PC-3 (cell line): ENCODE results near the gene MED1. TPM values are rescaled to one million over a fixed set of nuclear protein-coding genes. Genes with fewer than 3 reads are reported as not detected.
A peak's percentile ranks its signal among the peaks of the same experiment; 100 is the strongest.
"Not testable (repeated sequence)": the region's sequence is repeated elsewhere in the genome, so short reads cannot be mapped to it uniquely, and the experiment has no call there.

Source experiments
- ATAC-seq: fragments of 200-7000 bp; cut with Tn5 transposase; 2 replicates; pipeline ENCODE4 v1.9.1; 2020; ENCODE audit warnings: mild to moderate bottlenecking, moderate library complexity
- BruUV-seq: library from RNA; stranded (reverse); fragments of 400-500 nt; replicated peaks from 2 replicates; lab custom pipeline; 2021; lab: Mats Ljungman, UMichigan
- CTCF ChIA-PET: fragments of 300-600 bp; sonication (Branson Sonifier 250); formaldehyde crosslinking; loops from one replicate; lab custom pipeline; 2022; ENCODE audit warnings: antibody characterized with exemption; lab: Charles Lee
- POLR2A ChIA-PET: fragments of 300-600 bp; sonication (Branson Sonifier 250); formaldehyde crosslinking; loops from one replicate; lab custom pipeline; 2022; ENCODE audit warnings: antibody characterized with exemption; ENCODE audit not compliant: unreplicated experiment; lab: Charles Lee
- DNase-seq: peaks from one replicate; pipeline ENCODE4 v3.0.0-alpha.2; 2015
- H2AFZ ChIP-seq: fragments of 300-600 bp; sonication (generic); 2 replicates; pipeline ENCODE4 v1.6.0; 2016; ENCODE audit warnings: antibody characterized with exemption, low read length
- H3F3A ChIP-seq: fragments of 300-600 bp; sonication (generic); one replicate; pipeline ENCODE4 v1.6.0; 2017; ENCODE audit warnings: antibody characterized with exemption, low read length, control low read depth, mild to moderate bottlenecking; ENCODE audit not compliant: unreplicated experiment
- H3K27ac ChIP-seq: fragments of 300-600 bp; sonication (generic); 2 replicates; pipeline ENCODE4 v1.5.1; 2016; ENCODE audit warnings: mild to moderate bottlenecking, low read length
- H3K27me3 ChIP-seq: fragments of 300-600 bp; sonication (generic); 2 replicates; pipeline ENCODE4 v1.6.1; 2016; ENCODE audit warnings: low read length, mixed read lengths
- H3K36me3 ChIP-seq: fragments of 300-600 bp; sonication (generic); 2 replicates; pipeline ENCODE4 v1.6.1; 2016; ENCODE audit warnings: low read depth, mixed run types, low read length, mixed read lengths
- H3K4me1 ChIP-seq: fragments of 300-600 bp; sonication (generic); 2 replicates; pipeline ENCODE4 v1.5.1; 2016; ENCODE audit warnings: low read length; ENCODE audit not compliant: insufficient read depth
- H3K4me2 ChIP-seq: fragments of 300-600 bp; sonication (generic); 2 replicates; pipeline ENCODE4 v1.6.0; 2016; ENCODE audit warnings: low read length
- H3K4me3 ChIP-seq: fragments of 300-600 bp; sonication (generic); 2 replicates; pipeline ENCODE4 v1.5.1; 2016; ENCODE audit warnings: mild to moderate bottlenecking, low read length, mixed read lengths
- H3K79me2 ChIP-seq: fragments of 300-600 bp; sonication (generic); 2 replicates; pipeline ENCODE4 v1.6.1; 2017; ENCODE audit warnings: low read length, mixed read lengths
- H3K9ac ChIP-seq: fragments of 300-600 bp; sonication (generic); 2 replicates; pipeline ENCODE4 v1.6.0; 2016; ENCODE audit warnings: mild to moderate bottlenecking, low read length
- H3K9me2 ChIP-seq: fragments of 300-600 bp; sonication (generic); replicated peaks from 2 replicates; pipeline ENCODE4 v1.6.1; 2016; ENCODE audit warnings: mixed run types, low read length, mixed read lengths
- H3K9me3 ChIP-seq: fragments of 300-600 bp; sonication (generic); 2 replicates; pipeline ENCODE4 v1.6.1; 2016; ENCODE audit warnings: low read length, mixed read lengths
- H4K20me1 ChIP-seq: fragments of 300-600 bp; sonication (generic); 2 replicates; pipeline ENCODE4 v1.6.1; 2016; ENCODE audit warnings: low read length, mixed read lengths
- EZH2 ChIP-seq: fragments of 300-600 bp; sonication (generic); IDR thresholded peaks from one replicate; pipeline ENCODE4 v1.6.1; 2017; ENCODE audit warnings: antibody characterized with exemption, mild to moderate bottlenecking, low read length; ENCODE audit not compliant: unreplicated experiment
- EZH2phosphoT487 ChIP-seq: fragments of 300-600 bp; sonication (generic); IDR thresholded peaks from 2 replicates; pipeline ENCODE4 v1.6.1; 2018; ENCODE audit warnings: mild to moderate bottlenecking, antibody characterized with exemption, low read length, borderline replicate concordance
- intact Hi-C: fragments of 100-400 bp; cut with micrococcal nuclease; formaldehyde crosslinking; loops from 2 replicates; pipeline ENCODE4 v1.9.0; 2023
- total RNA-seq: library from RNA; depleted of rRNA; stranded (reverse); fragments of >200 nt; gene quantifications from 2 replicates; pipeline ENCODE4 v1.2.3, GENCODE V29; 2014
- TF ChIP-seq, protein P1 (sequence below): fragments of 300-600 bp; sonication (generic); conservative IDR thresholded peaks from 2 replicates; pipeline ENCODE4 v1.5.1; 2017; ENCODE audit warnings: antibody characterized with exemption, low read depth, mild to moderate bottlenecking, low read length

The MED1 gene
- total RNA-seq, 1 experiment from 2014 or later = 19.1 TPM

DNA sequence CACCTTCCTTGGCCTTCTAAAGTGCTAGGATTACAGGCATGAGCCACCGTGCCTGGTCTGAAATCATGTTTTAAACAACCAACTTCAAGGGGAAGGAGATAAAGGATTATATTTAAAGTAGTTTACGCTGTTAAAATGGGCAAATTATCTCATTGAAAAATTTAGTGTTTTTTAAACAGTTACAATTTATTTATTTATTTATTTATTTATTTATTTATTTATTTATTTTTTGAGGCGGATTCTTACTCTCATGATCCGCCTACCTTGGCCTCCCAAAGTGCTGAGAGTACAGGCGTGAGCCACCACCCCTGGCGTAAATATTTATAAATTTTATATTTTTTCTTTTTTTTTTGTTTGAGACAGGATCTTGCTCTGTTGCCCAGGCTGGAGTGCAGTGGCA, 32.4 kb upstream of the MED1 start:
- no peak for DNase-seq
- Histone ChIP-seq H3K27ac (no peak overlapping the region), H3F3A (no peaks in the 10 kb centered on the region), H3K4me1 (peaks cover 12% of the 10 kb centered on the region; the same call in 1 of the 2 replicates), H3K9ac (no peak overlapping the region), H4K20me1 (no peaks in the 10 kb centered on the region), H3K4me3 (no peak overlapping the region), H3K79me2 (peaks cover 25% of the 10 kb centered on the region), H3K9me3 (no peaks in the 10 kb centered on the region), H3K4me2 (no peak overlapping the region), H3K9me2 (no peaks in the 10 kb centered on the region), H2AFZ (no peak overlapping the region), H3K36me3 (peaks cover 10% of the 10 kb centered on the region), H3K27me3 (no peaks in the 10 kb centered on the region)
- TF ChIP-seq, protein P1, sequence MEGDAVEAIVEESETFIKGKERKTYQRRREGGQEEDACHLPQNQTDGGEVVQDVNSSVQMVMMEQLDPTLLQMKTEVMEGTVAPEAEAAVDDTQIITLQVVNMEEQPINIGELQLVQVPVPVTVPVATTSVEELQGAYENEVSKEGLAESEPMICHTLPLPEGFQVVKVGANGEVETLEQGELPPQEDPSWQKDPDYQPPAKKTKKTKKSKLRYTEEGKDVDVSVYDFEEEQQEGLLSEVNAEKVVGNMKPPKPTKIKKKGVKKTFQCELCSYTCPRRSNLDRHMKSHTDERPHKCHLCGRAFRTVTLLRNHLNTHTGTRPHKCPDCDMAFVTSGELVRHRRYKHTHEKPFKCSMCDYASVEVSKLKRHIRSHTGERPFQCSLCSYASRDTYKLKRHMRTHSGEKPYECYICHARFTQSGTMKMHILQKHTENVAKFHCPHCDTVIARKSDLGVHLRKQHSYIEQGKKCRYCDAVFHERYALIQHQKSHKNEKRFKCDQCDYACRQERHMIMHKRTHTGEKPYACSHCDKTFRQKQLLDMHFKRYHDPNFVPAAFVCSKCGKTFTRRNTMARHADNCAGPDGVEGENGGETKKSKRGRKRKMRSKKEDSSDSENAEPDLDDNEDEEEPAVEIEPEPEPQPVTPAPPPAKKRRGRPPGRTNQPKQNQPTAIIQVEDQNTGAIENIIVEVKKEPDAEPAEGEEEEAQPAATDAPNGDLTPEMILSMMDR = no peak
- no peak for TF ChIP-seq EZH2
- ChIA-PET POLR2A (no interaction called here), CTCF (interaction anchor here (0.7 kb wide), 1 partner anchor 38 kb away, joined by 5 read pairs; no protein-coding TSS in a partner anchor)
- no peak for ATAC-seq
- intact Hi-C loops = no loop called here
- no TSS peak for BruUV-seq

DNA sequence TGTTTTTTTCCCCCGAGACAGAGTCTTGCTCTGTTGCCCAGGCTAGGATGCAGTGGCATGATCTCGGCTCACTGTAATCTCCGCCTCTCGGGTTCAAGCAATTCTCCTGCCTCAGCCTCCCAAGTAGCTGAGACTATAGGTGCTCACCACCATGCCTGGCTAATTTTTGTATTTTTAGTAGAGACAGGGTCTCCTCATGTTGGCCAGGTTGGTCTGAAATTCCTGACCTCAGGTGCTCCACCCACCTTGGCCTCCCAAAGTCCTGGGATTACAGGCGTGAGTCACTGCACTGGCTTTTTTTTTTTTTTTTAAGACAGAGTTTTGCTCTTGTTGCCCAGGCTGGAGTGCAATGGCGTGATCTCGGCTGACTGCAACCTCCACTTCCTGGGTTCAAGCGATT, 28.6 kb upstream of the MED1 start:
- POLR2A ChIA-PET = interaction anchor here (0.6 kb wide), 2 partner anchors 14 to 18 kb away, joined by 4 to 7 read pairs; no protein-coding TSS in a partner anchor
- H3K79me2 ChIP-seq = peaks cover 16% of the 10 kb centered on the region
- not testable (repeated sequence) for DNase-seq

DNA sequence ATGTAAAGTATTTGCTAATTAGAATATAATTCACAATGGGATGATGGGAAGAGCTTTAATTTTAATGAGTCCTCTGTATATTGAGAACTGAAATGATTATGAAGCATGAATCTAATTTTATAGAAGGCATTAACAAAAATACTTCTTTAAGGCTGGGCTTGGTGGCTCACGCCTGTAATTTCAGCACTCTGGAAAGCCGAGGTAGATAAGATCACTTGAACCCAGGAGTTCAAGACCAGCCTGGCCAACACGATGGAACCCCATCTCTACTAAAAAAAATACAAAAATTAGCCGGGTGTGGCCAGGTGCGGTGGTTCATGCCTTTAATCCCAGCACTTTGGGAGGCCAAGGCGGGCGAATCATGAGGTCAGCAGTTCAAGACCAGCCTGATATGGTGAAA, 22.2 kb upstream of the MED1 start:
- Histone ChIP-seq H3K9me2 (no peaks in the 10 kb centered on the region), H3K9ac (no peak overlapping the region), H3F3A (no peaks in the 10 kb centered on the region), H3K4me3 (no peak overlapping the region), H3K27ac (no peak overlapping the region), H3K79me2 (peaks cover 31% of the 10 kb centered on the region), H3K36me3 (peaks cover 21% of the 10 kb centered on the region), H2AFZ (no peak overlapping the region), H3K27me3 (no peaks in the 10 kb centered on the region), H4K20me1 (0 out of 2 replicates have a peak, but pooled peaks cover 6% of the 10 kb centered on the region), H3K9me3 (no peaks in the 10 kb centered on the region), H3K4me1 (no peaks in the 10 kb centered on the region), H3K4me2 (no peak overlapping the region)
- ATAC-seq (no peak), DNase-seq (no peak)
- TF ChIP-seq EZH2 = no peak
- no peak for TF ChIP-seq EZH2phosphoT487
- ChIA-PET POLR2A (no interaction called here), CTCF (no interaction called here)
- intact Hi-C loops = no loop called here
- no TSS peak for BruUV-seq

More for the DNA sequence above, 28.6 kb upstream of the MED1 start:
- H3K4me1 ChIP-seq, BruUV-seq, H3F3A ChIP-seq, H3K36me3 ChIP-seq, H3K9ac ChIP-seq, H4K20me1 ChIP-seq, H3K27ac ChIP-seq, H3K27me3 ChIP-seq, H3K4me3 ChIP-seq, H3K4me2 ChIP-seq, CTCF ChIA-PET, H2AFZ ChIP-seq, H3K9me3 ChIP-seq, intact Hi-C loops, ATAC-seq, H3K9me2 ChIP-seq: not testable (repeated sequence)

DNA sequence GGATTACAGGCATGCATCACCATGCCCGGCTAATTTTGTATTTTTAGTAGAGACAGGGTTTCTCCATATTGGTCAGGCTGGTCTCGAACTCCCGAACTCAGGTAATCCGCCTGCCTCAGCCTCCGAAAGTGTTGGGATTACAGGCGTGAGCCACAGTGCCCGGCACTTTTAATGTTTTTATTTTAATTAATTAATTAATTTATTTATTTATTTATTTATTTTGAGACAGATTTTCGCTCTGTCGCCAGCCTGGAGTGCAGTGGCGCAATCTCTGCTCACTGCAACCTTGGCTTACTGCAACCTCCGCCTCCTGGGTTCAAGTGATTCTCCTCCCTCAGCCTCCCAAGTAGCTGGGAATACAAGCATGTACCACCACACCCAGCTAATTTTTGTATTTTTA, 17.5 kb upstream of the MED1 start:
- H3K4me2 ChIP-seq, H3K27me3 ChIP-seq, H3K4me3 ChIP-seq, H2AFZ ChIP-seq, ATAC-seq, H3K9me2 ChIP-seq, H3K9ac ChIP-seq, intact Hi-C loops, H3K4me1 ChIP-seq, CTCF ChIA-PET, POLR2A ChIA-PET, H3F3A ChIP-seq, BruUV-seq, H3K9me3 ChIP-seq, DNase-seq, H3K27ac ChIP-seq: not testable (repeated sequence)
- Histone ChIP-seq H3K36me3 (peaks cover 17% of the 10 kb centered on the region), H4K20me1 (peaks cover 23% of the 10 kb centered on the region), H3K79me2 (peaks cover 78% of the 10 kb centered on the region)

DNA sequence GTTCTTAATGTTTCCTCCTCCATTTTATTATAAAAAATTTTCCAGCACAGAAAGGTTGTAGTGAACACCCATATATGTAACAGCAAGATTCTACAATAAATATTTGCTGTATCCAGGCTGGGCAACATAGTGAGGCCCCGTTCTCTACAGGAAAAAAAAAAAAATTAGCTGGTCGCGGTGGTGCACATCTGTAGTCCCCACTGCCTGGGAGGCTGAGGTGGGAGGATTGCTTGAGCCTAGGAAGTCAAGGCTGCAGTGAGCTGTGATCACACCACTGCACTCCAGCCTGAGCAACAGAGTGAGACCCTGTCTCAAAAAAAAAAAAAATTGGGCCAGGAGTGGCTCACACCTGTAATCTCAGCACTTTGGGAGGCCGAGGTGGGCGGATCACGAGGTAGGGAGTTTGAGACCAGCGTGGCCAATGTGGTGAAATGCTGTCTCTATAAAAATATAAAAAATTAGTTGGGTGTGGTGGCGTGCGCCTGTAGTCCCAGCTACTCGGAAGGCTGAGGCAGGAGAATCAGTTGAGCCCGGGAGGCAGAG, 13.6 kb upstream of the MED1 start:
- Histone ChIP-seq H4K20me1 (peaks cover 31% of the 10 kb centered on the region), H3K4me2 (peak overlapping the region; percentile 85), H3K79me2 (peaks cover 80% of the 10 kb centered on the region), H3K9ac (peak overlapping the region; percentile 99; the same call in 1 of the 2 replicates), H3K4me3 (peak overlapping the region; percentile 76)
- POLR2A ChIA-PET, H2AFZ ChIP-seq, H3K9me3 ChIP-seq, H3K27ac ChIP-seq, BruUV-seq, H3K9me2 ChIP-seq, DNase-seq, H3K27me3 ChIP-seq, CTCF ChIA-PET, H3F3A ChIP-seq, ATAC-seq, H3K36me3 ChIP-seq, H3K4me1 ChIP-seq: not testable (repeated sequence)
- intact Hi-C loops = loop anchor here (5.0 kb wide), 1 partner anchor 62 kb away; the partner anchor contains the start of gene FBXL20
